HG03196 (cell line): ENCODE results near the gene MSANTD1.

ENCODE experiments used
- ATAC-seq: cut with Tn5 transposase; IDR thresholded peaks from one replicate; pipeline ENCODE4 v1.9.1; 2021; ENCODE audit not compliant: unreplicated experiment

MSANTD1 gene

GRCh38 chr4:3247399-3248177 is 1.4 kb upstream of the MSANTD1 start:
- no peak for ATAC-seq

GRCh38 chr4:3248178-3248480 is 830 bp upstream of the MSANTD1 start:
- ATAC-seq, result no peak

- no peak for ATAC-seq
These were observed 915 bp downstream of the MSANTD1 start for GRCh38 chr4:3249711-3250437.

- ATAC-seq, result no peak
These were observed 1.5 kb downstream of the MSANTD1 start for GRCh38 chr4:3250438-3250955.

GRCh38 chr4:3250956-3251690 is 2.2 kb downstream of the MSANTD1 start:
- no peak for ATAC-seq

- ATAC-seq, result no peak
These were observed 2.9 kb downstream of the MSANTD1 start for GRCh38 chr4:3251691-3252479.

GRCh38 chr4:3252480-3252828 is 3.5 kb downstream of the MSANTD1 start:
- ATAC-seq, result no peak

- ATAC-seq, result no peak
These were observed 4.1 kb downstream of the MSANTD1 start for GRCh38 chr4:3252831-3253641.

- no peak for ATAC-seq
These were observed 4.8 kb downstream of the MSANTD1 start for GRCh38 chr4:3253808-3254207.

- no peak for ATAC-seq
These were observed 5.6 kb downstream of the MSANTD1 start for GRCh38 chr4:3254302-3255131.

- no peak for ATAC-seq
These were observed 6.7 kb downstream of the MSANTD1 start for GRCh38 chr4:3255611-3256186.

- no peak for ATAC-seq
These were observed 7.5 kb downstream of the MSANTD1 start for GRCh38 chr4:3256230-3257102.

GRCh38 chr4:3257103-3257555 is 8.2 kb downstream of the MSANTD1 start:
- no peak for ATAC-seq

GRCh38 chr4:3257556-3258482 is 8.9 kb downstream of the MSANTD1 start:
- ATAC-seq, result peak; percentile 44

- ATAC-seq, result no peak
These were observed 12.7 kb downstream of the MSANTD1 start for GRCh38 chr4:3261411-3262207.
